GM21526 (cell line): ENCODE measurements around the gene CWC27.

Source experiments
- ATAC-seq: cut with Tn5 transposase; IDR thresholded peaks from one replicate; pipeline ENCODE4 v1.9.1; 2021; ENCODE audit warnings: moderate library complexity; ENCODE audit not compliant: unreplicated experiment, low FRiP score

CWC27 gene

GRCh38 chr5:64969578-64969977, 200.8 kb downstream of the CWC27 start:
- ATAC-seq: no peak

DNA sequence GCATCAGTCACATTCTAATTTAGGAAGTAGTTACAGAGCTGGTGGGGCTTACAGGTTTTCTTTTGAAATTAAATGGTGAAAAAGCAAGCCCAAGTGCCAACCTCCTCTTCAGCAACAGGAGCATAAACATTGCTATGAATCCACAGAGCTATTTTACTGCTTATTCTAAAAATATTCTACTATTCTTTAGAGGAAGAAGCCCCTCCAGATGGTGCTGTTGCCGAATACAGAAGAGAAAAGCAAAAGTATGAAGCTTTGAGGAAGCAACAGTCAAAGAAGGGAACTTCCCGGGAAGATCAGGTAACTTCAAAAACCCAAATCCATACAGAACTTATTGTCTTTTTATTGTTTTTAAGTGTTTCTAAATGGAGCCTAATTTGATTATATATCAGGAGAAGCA, 202.8 kb downstream of the CWC27 start:
- no peak for ATAC-seq

DNA sequence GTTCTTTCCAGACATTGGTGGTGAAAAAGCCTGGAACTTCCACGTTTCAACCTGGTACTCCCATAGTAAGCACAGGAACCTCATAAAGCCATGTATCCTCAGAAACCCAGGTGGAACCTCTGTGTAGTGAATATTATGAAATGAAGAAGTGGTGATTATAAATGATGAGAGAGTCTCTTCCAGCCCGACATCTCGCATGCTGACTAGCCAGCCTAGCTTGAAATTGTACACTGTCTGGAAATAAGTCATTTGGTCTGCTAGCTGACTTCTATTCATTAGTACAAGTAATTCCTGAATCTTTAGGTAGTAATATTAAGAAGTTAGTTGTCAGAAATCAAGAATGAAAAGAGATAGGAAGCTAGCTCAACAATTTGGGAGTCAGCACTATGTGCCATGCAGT, 203.3 kb downstream of the CWC27 start:
- no peak for ATAC-seq

GRCh38 chr5:64972591-64972990, 203.9 kb downstream of the CWC27 start:
- no peak for ATAC-seq

- ATAC-seq: no peak
Measured at GRCh38 chr5:64973215-64973614, 204.5 kb downstream of the CWC27 start.

DNA sequence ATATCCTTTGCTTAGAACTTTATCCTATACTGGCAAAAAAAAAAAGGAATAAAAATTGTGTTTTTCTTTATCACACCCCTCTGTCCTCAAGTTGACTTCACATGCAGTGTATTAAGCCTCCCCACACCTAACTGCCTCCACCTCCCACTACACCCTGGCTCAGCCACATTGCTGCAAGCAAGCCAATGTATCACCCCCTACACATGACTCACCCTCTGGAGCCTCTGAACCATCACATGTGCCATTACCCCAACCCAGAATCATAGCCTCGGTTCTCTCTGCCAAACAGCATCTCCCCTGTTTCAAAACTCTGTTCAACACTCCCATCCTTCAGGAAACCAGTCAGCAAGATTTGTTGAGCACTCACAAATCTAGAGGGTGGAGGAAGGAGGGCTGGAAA, 209.0 kb downstream of the CWC27 start:
- ATAC-seq: no peak

- no peak for ATAC-seq
Measured at GRCh38 chr5:64978546-64978945, 209.8 kb downstream of the CWC27 start.

- ATAC-seq: no peak
Measured at GRCh38 chr5:64979531-64979930, 210.8 kb downstream of the CWC27 start.

DNA sequence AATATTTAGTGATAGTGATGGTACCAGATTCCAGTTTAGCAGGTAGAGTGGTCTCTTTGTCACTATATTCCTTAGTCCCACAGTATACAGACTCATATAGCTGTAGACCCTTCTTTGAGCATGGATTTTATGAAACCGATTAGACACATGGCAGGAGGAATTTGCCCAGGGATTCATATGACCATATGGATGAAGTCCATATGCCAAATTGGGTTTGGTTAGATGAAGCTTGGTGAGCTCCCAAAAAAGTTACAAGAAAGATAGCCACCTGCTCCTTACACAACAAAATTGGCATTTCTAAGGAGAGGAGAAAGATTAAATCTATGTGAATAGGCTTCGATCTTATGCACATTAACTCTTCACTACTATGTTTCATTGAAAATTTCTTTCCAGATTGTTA, 211.4 kb downstream of the CWC27 start:
- no peak for ATAC-seq

DNA sequence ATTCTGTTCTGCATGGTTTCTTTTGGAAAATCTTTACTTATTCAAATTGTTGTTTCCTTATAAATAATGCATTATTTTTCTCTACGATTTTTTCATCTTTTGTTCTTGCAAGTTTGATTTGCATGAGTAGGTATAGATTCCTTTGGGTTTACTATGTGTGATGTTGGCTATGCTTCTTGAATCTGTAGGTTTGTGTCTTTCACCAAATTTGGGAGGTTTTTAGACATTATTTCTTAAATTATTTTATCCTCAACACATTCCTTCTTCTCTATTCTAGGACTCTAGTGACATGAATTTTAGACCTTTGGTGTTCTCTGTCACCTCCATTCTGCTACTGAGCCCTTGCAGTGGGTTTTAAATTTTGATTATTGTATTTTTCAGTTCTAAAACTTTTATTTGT, 219.0 kb downstream of the CWC27 start:
- no peak for ATAC-seq

- ATAC-seq: no peak
Measured at GRCh38 chr5:65009207-65009606, 240.5 kb downstream of the CWC27 start.

- no peak for ATAC-seq
Measured at GRCh38 chr5:65010841-65011240, 242.1 kb downstream of the CWC27 start.

DNA sequence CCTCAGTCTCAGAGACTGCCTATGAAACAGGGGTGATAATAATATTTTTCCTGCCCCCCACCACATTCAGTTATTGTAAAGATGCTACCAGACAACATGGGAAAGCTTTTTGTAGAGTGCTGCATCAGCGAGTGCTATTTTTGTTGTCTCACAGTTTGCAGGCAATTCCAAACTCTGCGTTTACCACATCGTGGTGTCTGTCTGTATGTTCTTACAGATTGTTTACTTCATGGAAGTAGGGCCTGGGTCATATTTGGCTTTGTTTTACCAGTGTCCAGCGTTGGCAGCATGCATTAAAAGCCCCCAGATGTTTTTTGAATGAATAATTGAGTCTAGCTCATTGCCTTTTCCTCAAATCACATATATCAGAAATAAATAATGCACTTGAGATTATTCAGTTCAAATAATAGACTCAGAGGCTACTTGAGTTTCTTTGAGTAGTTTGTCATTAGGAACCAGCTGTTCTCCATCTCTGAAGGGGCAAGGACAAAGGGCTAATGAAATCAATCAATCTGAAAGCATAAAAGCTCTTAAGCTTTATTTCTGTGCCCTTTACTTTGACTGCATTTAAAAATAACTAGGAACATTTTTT, 243.7 kb downstream of the CWC27 start:
- ATAC-seq: no peak

DNA sequence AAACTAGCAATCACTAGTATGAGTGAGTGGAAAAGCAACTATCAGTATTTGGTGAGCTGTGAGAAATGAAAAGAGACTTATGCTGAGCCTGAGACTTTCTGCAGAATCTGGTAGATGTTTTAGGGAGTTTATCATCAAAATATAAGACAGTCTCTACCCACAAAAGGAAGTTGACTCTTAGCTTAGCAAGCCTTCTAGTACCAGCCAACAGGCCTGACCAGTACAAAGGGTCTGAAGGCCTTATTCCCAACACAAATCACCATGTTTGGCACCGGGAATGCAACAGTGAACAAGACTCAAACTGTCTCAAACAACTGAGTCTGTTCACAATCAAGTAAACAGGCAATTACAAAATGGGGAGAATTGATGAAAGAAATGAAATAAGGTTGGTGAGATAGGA, 244.4 kb downstream of the CWC27 start:
- ATAC-seq: no peak

GRCh38 chr5:65014769-65015168, 246.0 kb downstream of the CWC27 start:
- ATAC-seq: no peak

DNA sequence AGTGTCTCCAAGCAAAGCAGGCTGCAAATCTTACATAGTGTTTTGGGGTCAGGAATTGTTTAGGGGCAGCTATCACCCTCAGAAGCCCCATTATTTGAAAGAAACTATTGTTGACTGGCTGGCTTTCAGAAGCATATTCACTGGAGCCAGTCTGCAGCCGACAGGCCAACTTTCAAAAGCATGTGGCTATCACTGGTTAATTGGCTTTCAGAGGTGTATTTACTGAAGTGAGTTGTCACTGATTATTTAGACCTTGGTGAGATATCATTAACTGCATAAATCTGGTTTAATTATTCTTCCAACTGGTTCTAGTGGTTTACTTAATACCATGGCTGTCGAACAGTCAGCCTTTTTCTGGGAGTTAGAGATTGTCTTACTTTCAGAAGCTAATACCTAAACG, 247.0 kb downstream of the CWC27 start:
- ATAC-seq: no peak

GRCh38 chr5:65017636-65018035, 248.9 kb downstream of the CWC27 start:
- no peak for ATAC-seq

GRCh38 chr5:65018763-65019162, 250.0 kb downstream of the CWC27 start:
- no peak for ATAC-seq

DNA sequence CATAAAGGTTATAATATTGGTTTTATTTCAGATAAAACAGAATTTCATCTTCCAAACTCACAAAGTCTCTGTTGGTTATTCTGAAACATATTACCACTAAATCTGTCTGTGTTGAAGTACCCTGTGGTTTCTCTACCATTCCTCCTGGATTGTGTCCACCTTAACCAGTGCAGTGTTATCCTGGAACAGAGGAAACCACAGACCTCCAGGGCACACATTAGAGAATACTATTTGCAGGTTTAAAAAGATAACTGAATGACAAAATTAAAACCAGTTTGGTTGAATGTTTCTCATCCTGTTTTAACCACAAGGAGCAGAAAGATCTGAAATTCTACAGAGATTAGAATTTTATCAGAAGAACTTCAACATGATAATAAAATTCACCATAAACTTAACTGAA, 251.8 kb downstream of the CWC27 start:
- ATAC-seq: no peak

- ATAC-seq: peak; percentile 67
Measured at GRCh38 chr5:65021527-65022226, 252.9 kb downstream of the CWC27 start.

DNA sequence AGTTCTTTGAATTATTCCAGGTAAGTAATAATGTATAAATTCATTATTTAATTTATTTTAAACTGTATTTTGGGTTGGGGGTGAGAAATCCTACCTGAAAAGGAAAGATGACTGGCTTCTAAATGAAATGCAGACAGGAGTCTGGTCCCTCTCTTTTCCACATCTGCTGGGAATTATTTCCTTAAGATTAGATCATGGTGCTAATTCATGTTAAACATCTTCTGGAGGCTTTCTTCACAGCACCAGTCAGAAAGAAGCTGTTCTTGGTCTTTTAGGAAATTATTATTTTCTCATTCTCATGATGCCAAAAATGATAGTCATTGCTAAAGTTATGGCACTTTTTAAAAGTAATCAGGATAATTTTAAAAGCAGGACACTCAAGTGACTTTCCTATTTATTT, 254.2 kb downstream of the CWC27 start:
- no peak for ATAC-seq

GRCh38 chr5:65024681-65025080, 256.0 kb downstream of the CWC27 start:
- ATAC-seq: no peak
